ENCODE measurements around the gene NEU4.
"Not testable (repeated sequence)": the region's sequence is repeated elsewhere in the genome, so short reads cannot be mapped to it uniquely, and the experiment has no call there.

NEU4 gene

GRCh38 chr2:241774419-241775222 lies 34.4 kb upstream of the NEU4 start:
- peak; percentile 32 for DNase-seq (ENCODE audit: low spot score)

GRCh38 chr2:241775223-241776177 lies 33.5 kb upstream of the NEU4 start:
- peak; percentile 56 for FAIRE-seq
- DNase-seq (ENCODE audit: low spot score), result no peak

More at GRCh38 chr2:241774419-241775222, 34.4 kb upstream of the NEU4 start:
- FAIRE-seq, result no peak

- FAIRE-seq, result no peak
- no peak for DNase-seq (ENCODE audit: low spot score)
Measured at GRCh38 chr2:241776336-241777169, 32.4 kb upstream of the NEU4 start, which contains the start of gene GAL3ST2. TSS of gene GAL3ST2 (plus strand) at chr2:241776822. CDS start at chr2:241776956, 134 bp downstream.

- no peak for FAIRE-seq
- no peak for DNase-seq (ENCODE audit: low spot score)
Measured at GRCh38 chr2:241777170-241777685, 31.8 kb upstream of the NEU4 start.

- no peak for FAIRE-seq
- no peak for DNase-seq (ENCODE audit: low spot score)
Measured at GRCh38 chr2:241777686-241778627, 31.0 kb upstream of the NEU4 start.

GRCh38 chr2:241780939-241781569 lies 27.9 kb upstream of the NEU4 start:
- no peak for FAIRE-seq

GRCh38 chr2:241782053-241782452 lies 26.9 kb upstream of the NEU4 start:
- not testable (repeated sequence) for FAIRE-seq; DNase-seq (ENCODE audit: low spot score)

More at GRCh38 chr2:241780939-241781569, 27.9 kb upstream of the NEU4 start:
- no peak for DNase-seq (ENCODE audit: low spot score)

- DNase-seq (ENCODE audit: low spot score), result no peak
- FAIRE-seq, result no peak
Measured at GRCh38 chr2:241788135-241788534, 20.9 kb upstream of the NEU4 start.

- FAIRE-seq, result no peak
- no peak for DNase-seq (ENCODE audit: low spot score)
Measured at GRCh38 chr2:241788572-241788971, 20.4 kb upstream of the NEU4 start.

GRCh38 chr2:241791385-241791784 lies 17.6 kb upstream of the NEU4 start:
- not testable (repeated sequence) for FAIRE-seq; DNase-seq (ENCODE audit: low spot score)

- peak; percentile 98 for FAIRE-seq
Measured at GRCh38 chr2:241793385-241793784, 15.6 kb upstream of the NEU4 start.

GRCh38 chr2:241794250-241794823 lies 14.7 kb upstream of the NEU4 start:
- DNase-seq (ENCODE audit: low spot score) (no peak), FAIRE-seq (no peak)

More at GRCh38 chr2:241793385-241793784, 15.6 kb upstream of the NEU4 start:
- DNase-seq (ENCODE audit: low spot score), result no peak

GRCh38 chr2:241795021-241795999 lies 13.7 kb upstream of the NEU4 start:
- no peak for DNase-seq (ENCODE audit: low spot score)
- FAIRE-seq, result no peak

- DNase-seq (ENCODE audit: low spot score), result no peak
- FAIRE-seq, result no peak
Measured at GRCh38 chr2:241796209-241796608, 12.8 kb upstream of the NEU4 start.

GRCh38 chr2:241796610-241797138 lies 12.3 kb upstream of the NEU4 start:
- FAIRE-seq (no peak), DNase-seq (ENCODE audit: low spot score) (no peak)

GRCh38 chr2:241797441-241798080 lies 11.4 kb upstream of the NEU4 start:
- DNase-seq (ENCODE audit: low spot score), result no peak
- FAIRE-seq, result peak; percentile 42

All from urothelium cell line (cell line).